ENCODE results near the gene EFCC1. TPM values are rescaled to one million over a fixed set of nuclear protein-coding genes. Genes with fewer than 3 reads are reported as not detected.

EFCC1 gene
- polyA plus RNA-seq, 4 donors = 1.6 to 3.7 (median 3.1) TPM; not detected in 1

- peak; percentile 77 to 86 for DNase-seq
- 1 to 35% (median 10%) methylated on average over 6 of the region's 6 CpGs for WGBS, 3 donors
Measured at GRCh38 chr3:129016356-129016719, 15.2 kb downstream of the EFCC1 start.

GRCh38 chr3:129016720-129017483 is 15.8 kb downstream of the EFCC1 start:
- H3K4me3 ChIP-seq (ENCODE audit: low read depth in 1 of 3, low read length in 3 of 3) = no peak overlapping the region
- H3K36me3 ChIP-seq (ENCODE audit: control insufficient read depth in 3 of 3, insufficient read depth in 2 of 3, low read depth in 1 of 3, low read length in 3 of 3) = peaks cover 0 to 3% (median 0%) of the 10 kb centered on the region in 3 donors
- no peaks in the 10 kb centered on the region for H3K9me3 ChIP-seq (ENCODE audit: control insufficient read depth in 2 of 2, insufficient read depth in 1 of 2, low read depth in 1 of 2, low read length in 1 of 2)
- FAIRE-seq (no peak), DNase-seq (peak; percentile 44 to 45)
- H3K27me3 ChIP-seq (ENCODE audit: control insufficient read depth in 3 of 3, insufficient read depth in 3 of 3, low read length in 3 of 3) = peaks cover 0 to 2% (median 0%) of the 10 kb centered on the region in 3 donors
- WGBS, 3 donors = 47 to 58% (median 54%) methylated on average over 14 of the region's 14 CpGs
- H3K27ac ChIP-seq (ENCODE audit: low read depth in 1 of 3, low read length in 2 of 3) = peak overlapping the region in 2 of 3 donors; percentile 39 to 88
- H3K4me1 ChIP-seq (ENCODE audit: control insufficient read depth in 3 of 3, insufficient read depth in 2 of 3, low read depth in 1 of 3, low read length in 2 of 3) = peaks cover 0 to 14% (median 5%) of the 10 kb centered on the region in 3 donors

More at GRCh38 chr3:129016356-129016719, 15.2 kb downstream of the EFCC1 start:
- H3K36me3 ChIP-seq (ENCODE audit: control insufficient read depth in 3 of 3, insufficient read depth in 2 of 3, low read depth in 1 of 3, low read length in 3 of 3) = peaks cover 0 to 3% (median 0%) of the 10 kb centered on the region in 3 donors
- no peak for FAIRE-seq
- H3K4me3 ChIP-seq (ENCODE audit: low read depth in 1 of 3, low read length in 3 of 3) = no peak overlapping the region
- H3K27ac ChIP-seq (ENCODE audit: low read depth in 1 of 3, low read length in 2 of 3) = peak overlapping the region; percentile 6 to 88 (median 55)
- peaks cover 0 to 2% (median 0%) of the 10 kb centered on the region in 3 donors for H3K27me3 ChIP-seq (ENCODE audit: control insufficient read depth in 3 of 3, insufficient read depth in 3 of 3, low read length in 3 of 3)
- no peaks in the 10 kb centered on the region for H3K9me3 ChIP-seq (ENCODE audit: control insufficient read depth in 2 of 2, insufficient read depth in 1 of 2, low read depth in 1 of 2, low read length in 1 of 2)
- peaks cover 0 to 14% (median 5%) of the 10 kb centered on the region in 3 donors for H3K4me1 ChIP-seq (ENCODE audit: control insufficient read depth in 3 of 3, insufficient read depth in 2 of 3, low read depth in 1 of 3, low read length in 2 of 3)

- FAIRE-seq = no peak
- peak overlapping the region in 2 of 3 donors; percentile 39 to 88 for H3K27ac ChIP-seq (ENCODE audit: low read depth in 1 of 3, low read length in 2 of 3)
Measured at GRCh38 chr3:129017484-129017899, 16.4 kb downstream of the EFCC1 start.

GRCh38 chr3:129018271-129018670 is 17.2 kb downstream of the EFCC1 start:
- DNase-seq = no peak
- no peak for FAIRE-seq
- Histone ChIP-seq H3K27me3 (ENCODE audit: control insufficient read depth in 3 of 3, insufficient read depth in 3 of 3, low read length in 3 of 3) (peaks cover 0 to 2% (median 0%) of the 10 kb centered on the region in 3 donors), H3K9me3 (ENCODE audit: control insufficient read depth in 2 of 2, insufficient read depth in 1 of 2, low read depth in 1 of 2, low read length in 1 of 2) (no peaks in the 10 kb centered on the region), H3K36me3 (ENCODE audit: control insufficient read depth in 3 of 3, insufficient read depth in 2 of 3, low read depth in 1 of 3, low read length in 3 of 3) (peaks cover 0 to 3% (median 0%) of the 10 kb centered on the region in 3 donors), H3K4me3 (ENCODE audit: low read depth in 1 of 3, low read length in 3 of 3) (no peak overlapping the region), H3K27ac (ENCODE audit: low read depth in 1 of 3, low read length in 2 of 3) (peak overlapping the region in 1 of 3 donors; percentile 88), H3K4me1 (ENCODE audit: control insufficient read depth in 3 of 3, insufficient read depth in 2 of 3, low read depth in 1 of 3, low read length in 2 of 3) (peaks cover 0 to 14% (median 5%) of the 10 kb centered on the region in 3 donors)
- 50 to 74% (median 64%) methylated on average over 2 of the region's 2 CpGs for WGBS, 3 donors

More at GRCh38 chr3:129017484-129017899, 16.4 kb downstream of the EFCC1 start:
- Histone ChIP-seq H3K4me1 (ENCODE audit: control insufficient read depth in 3 of 3, insufficient read depth in 2 of 3, low read depth in 1 of 3, low read length in 2 of 3) (peaks cover 0 to 14% (median 5%) of the 10 kb centered on the region in 3 donors), H3K36me3 (ENCODE audit: control insufficient read depth in 3 of 3, insufficient read depth in 2 of 3, low read depth in 1 of 3, low read length in 3 of 3) (peaks cover 0 to 3% (median 0%) of the 10 kb centered on the region in 3 donors), H3K4me3 (ENCODE audit: low read depth in 1 of 3, low read length in 3 of 3) (no peak overlapping the region), H3K27me3 (ENCODE audit: control insufficient read depth in 3 of 3, insufficient read depth in 3 of 3, low read length in 3 of 3) (peaks cover 0 to 2% (median 0%) of the 10 kb centered on the region in 3 donors), H3K9me3 (ENCODE audit: control insufficient read depth in 2 of 2, insufficient read depth in 1 of 2, low read depth in 1 of 2, low read length in 1 of 2) (no peaks in the 10 kb centered on the region)
- WGBS, 3 donors = 49 to 72% (median 67%) methylated on average over 7 of the region's 7 CpGs
- DNase-seq = no peak

GRCh38 chr3:129018751-129019150 is 17.6 kb downstream of the EFCC1 start:
- no peaks in the 10 kb centered on the region for H3K9me3 ChIP-seq (ENCODE audit: control insufficient read depth in 2 of 2, insufficient read depth in 1 of 2, low read depth in 1 of 2, low read length in 1 of 2)

GRCh38 chr3:129019266-129019665 is 18.2 kb downstream of the EFCC1 start:
- Histone ChIP-seq H3K4me3 (ENCODE audit: low read depth in 1 of 3, low read length in 3 of 3) (no peak overlapping the region), H3K4me1 (ENCODE audit: control insufficient read depth in 3 of 3, insufficient read depth in 2 of 3, low read depth in 1 of 3, low read length in 2 of 3) (peaks cover 0 to 14% (median 5%) of the 10 kb centered on the region in 3 donors), H3K9me3 (ENCODE audit: control insufficient read depth in 2 of 2, insufficient read depth in 1 of 2, low read depth in 1 of 2, low read length in 1 of 2) (no peaks in the 10 kb centered on the region), H3K36me3 (ENCODE audit: control insufficient read depth in 3 of 3, insufficient read depth in 2 of 3, low read depth in 1 of 3, low read length in 3 of 3) (peaks cover 0 to 3% (median 0%) of the 10 kb centered on the region in 3 donors), H3K27me3 (ENCODE audit: control insufficient read depth in 3 of 3, insufficient read depth in 3 of 3, low read length in 3 of 3) (peaks cover 0 to 2% (median 0%) of the 10 kb centered on the region in 3 donors), H3K27ac (ENCODE audit: low read depth in 1 of 3, low read length in 2 of 3) (peak overlapping the region in 1 of 3 donors; percentile 13)
- WGBS, 3 donors = 83 to 91% (median 90%) methylated on average over 3 of the region's 3 CpGs
- DNase-seq (no peak), FAIRE-seq (no peak)

More at GRCh38 chr3:129018751-129019150, 17.6 kb downstream of the EFCC1 start:
- no peak overlapping the region for H3K4me3 ChIP-seq (ENCODE audit: low read depth in 1 of 3, low read length in 3 of 3)
- H3K27me3 ChIP-seq (ENCODE audit: control insufficient read depth in 3 of 3, insufficient read depth in 3 of 3, low read length in 3 of 3) = peaks cover 0 to 2% (median 0%) of the 10 kb centered on the region in 3 donors
- peak overlapping the region in 1 of 3 donors; percentile 40 for H3K27ac ChIP-seq (ENCODE audit: low read depth in 1 of 3, low read length in 2 of 3)
- FAIRE-seq (no peak), DNase-seq (no peak)
- WGBS, 3 donors = 80 to 93% (median 89%) methylated on average over 9 of the region's 9 CpGs
- peaks cover 0 to 14% (median 5%) of the 10 kb centered on the region in 3 donors for H3K4me1 ChIP-seq (ENCODE audit: control insufficient read depth in 3 of 3, insufficient read depth in 2 of 3, low read depth in 1 of 3, low read length in 2 of 3)
- peaks cover 0 to 3% (median 0%) of the 10 kb centered on the region in 3 donors for H3K36me3 ChIP-seq (ENCODE audit: control insufficient read depth in 3 of 3, insufficient read depth in 2 of 3, low read depth in 1 of 3, low read length in 3 of 3)

- H3K9me3 ChIP-seq (ENCODE audit: control insufficient read depth in 2 of 2, insufficient read depth in 1 of 2, low read depth in 1 of 2, low read length in 1 of 2) = no peaks in the 10 kb centered on the region
- peak overlapping the region in 1 of 3 donors; percentile 85 for H3K27ac ChIP-seq (ENCODE audit: low read depth in 1 of 3, low read length in 2 of 3)
- FAIRE-seq (no peak), DNase-seq (no peak)
- no peaks in the 10 kb centered on the region for H3K36me3 ChIP-seq (ENCODE audit: control insufficient read depth in 3 of 3, insufficient read depth in 2 of 3, low read depth in 1 of 3, low read length in 3 of 3)
- no peak overlapping the region for H3K4me3 ChIP-seq (ENCODE audit: low read depth in 1 of 3, low read length in 3 of 3)
- peaks cover 0 to 14% (median 5%) of the 10 kb centered on the region in 3 donors for H3K4me1 ChIP-seq (ENCODE audit: control insufficient read depth in 3 of 3, insufficient read depth in 2 of 3, low read depth in 1 of 3, low read length in 2 of 3)
- H3K27me3 ChIP-seq (ENCODE audit: control insufficient read depth in 3 of 3, insufficient read depth in 3 of 3, low read length in 3 of 3) = peaks cover 0 to 10% (median 0%) of the 10 kb centered on the region in 3 donors
- 62 to 83% (median 76%) methylated on average over 5 of the region's 5 CpGs for WGBS, 3 donors
Measured at GRCh38 chr3:129020691-129021090, 19.6 kb downstream of the EFCC1 start.

- FAIRE-seq (no peak), DNase-seq (no peak)
- no peaks in the 10 kb centered on the region for H3K9me3 ChIP-seq (ENCODE audit: control insufficient read depth in 2 of 2, insufficient read depth in 1 of 2, low read depth in 1 of 2, low read length in 1 of 2)
- WGBS, 3 donors = 75 to 84% (median 80%) methylated on average over 6 of the region's 6 CpGs
- H3K4me1 ChIP-seq (ENCODE audit: control insufficient read depth in 3 of 3, insufficient read depth in 2 of 3, low read depth in 1 of 3, low read length in 2 of 3) = peaks cover 0 to 10% (median 5%) of the 10 kb centered on the region in 3 donors
- peak overlapping the region in 1 of 3 donors; percentile 85 for H3K27ac ChIP-seq (ENCODE audit: low read depth in 1 of 3, low read length in 2 of 3)
- no peak overlapping the region for H3K4me3 ChIP-seq (ENCODE audit: low read depth in 1 of 3, low read length in 3 of 3)
- H3K36me3 ChIP-seq (ENCODE audit: control insufficient read depth in 3 of 3, insufficient read depth in 2 of 3, low read depth in 1 of 3, low read length in 3 of 3) = no peaks in the 10 kb centered on the region
- H3K27me3 ChIP-seq (ENCODE audit: control insufficient read depth in 3 of 3, insufficient read depth in 3 of 3, low read length in 3 of 3) = peaks cover 0 to 12% (median 0%) of the 10 kb centered on the region in 3 donors
Measured at GRCh38 chr3:129021140-129021551, 20.0 kb downstream of the EFCC1 start.
